H1 (cell line): Measurements from ENCODE around the gene ITPK1. TPM values are rescaled to one million over a fixed set of nuclear protein-coding genes. Genes with fewer than 3 reads are reported as not detected.

Experiments used
- CTCF ChIA-PET: fragments of 300-600 bp; sonication (Branson Sonifier 250); formaldehyde crosslinking; loops from one replicate; lab custom pipeline; 2021; ENCODE audit not compliant: partially characterized antibody; lab: Charles Lee
- POLR2A ChIA-PET: fragments of 300-600 bp; sonication (Branson Sonifier 250); formaldehyde crosslinking; loops from one replicate; lab custom pipeline; 2021; ENCODE audit warnings: inconsistent platforms; ENCODE audit not compliant: partially characterized antibody; lab: Charles Lee
- DNase-seq, 2 experiments: peaks; one replicate each; pipeline versions ENCODE4 v3.0.0 to v3.0.0-alpha.2; 2010 to 2022; ENCODE audit warnings: low spot score in 2 of 2, low read depth in 1 of 2, mixed read lengths in 1 of 2
- FAIRE-seq: peaks from 2 replicates; lab custom pipeline; 2011; peaks lifted over from hg19 to GRCh38; lab: Jason Lieb, UNC
- H2AFZ ChIP-seq: 2 replicates; pipeline ENCODE4 v1.8.1; 2012; ENCODE audit warnings: low read length, inconsistent platforms
- H2AK5ac ChIP-seq: 2 replicates; pipeline ENCODE4 v1.6.1; 2013; ENCODE audit warnings: low read depth, low read length
- H2BK120ac ChIP-seq: replicated peaks from 2 replicates; pipeline ENCODE3; 2013; ENCODE audit warnings: low read depth, low read length, inconsistent platforms
- H2BK12ac ChIP-seq: 2 replicates; pipeline ENCODE4 v1.6.1; 2013; ENCODE audit warnings: low read depth, low read length
- H2BK15ac ChIP-seq: 2 replicates; pipeline ENCODE4 v1.6.1; 2013; ENCODE audit warnings: low read length
- H2BK20ac ChIP-seq: 2 replicates; pipeline ENCODE4 v1.6.1; 2013; ENCODE audit warnings: low read length
- H2BK5ac ChIP-seq: 2 replicates; pipeline ENCODE4 v1.6.1; 2013; ENCODE audit warnings: low read depth, low read length
- H3K14ac ChIP-seq: 2 replicates; pipeline ENCODE4 v1.6.1; 2013; ENCODE audit warnings: inconsistent platforms; ENCODE audit not compliant: insufficient read length
- H3K18ac ChIP-seq: 2 replicates; pipeline ENCODE4 v1.6.1; 2013; ENCODE audit warnings: low read length; ENCODE audit errors: extremely low read depth
- H3K23ac ChIP-seq: 2 replicates; pipeline ENCODE4 v1.6.1; 2013; ENCODE audit warnings: inconsistent platforms; ENCODE audit not compliant: insufficient read length
- H3K23me2 ChIP-seq: 2 replicates; pipeline ENCODE4 v1.6.1; 2013; ENCODE audit warnings: low read depth, low read length
- H3K27ac ChIP-seq: 2 replicates; pipeline ENCODE4 v1.6.1; 2011; ENCODE audit warnings: low read depth, low read length, inconsistent platforms
- H3K27me3 ChIP-seq, 4 experiments: replicated peaks in 1 of 4; 1 replicate in 1 of 4; 2 replicates in 3 of 4; pipeline versions ENCODE4 v1.6.1 to v1.8.1; 2011 to 2013; ENCODE audit warnings: low read length in 3 of 4, mild to moderate bottlenecking in 3 of 4, inconsistent platforms in 2 of 4, mixed read lengths in 2 of 4, moderate library complexity in 1 of 4; ENCODE audit not compliant: control insufficient read depth in 3 of 4, insufficient read depth in 3 of 4; ENCODE audit errors: extremely low read depth in 1 of 4
- H3K36me3 ChIP-seq, 4 experiments: 2 replicates each; pipeline versions ENCODE4 v1.6.1 to v1.8.1; 2011 to 2013; ENCODE audit warnings: mild to moderate bottlenecking in 4 of 4, low read length in 3 of 4, moderate library complexity in 2 of 4, control low read depth in 1 of 4, inconsistent platforms in 1 of 4; ENCODE audit not compliant: insufficient read depth in 4 of 4, control insufficient read depth in 2 of 4
- H3K4ac ChIP-seq: replicated peaks from 2 replicates; pipeline ENCODE3; 2013; ENCODE audit warnings: low read length, low read depth, mixed read lengths, inconsistent platforms; ENCODE audit not compliant: insufficient read length
- H3K4me1 ChIP-seq, 4 experiments: replicated peaks in 1 of 4; 1 replicate in 1 of 4; 2 replicates in 3 of 4; pipeline versions ENCODE4 v1.6.1 to v1.8.1; 2011 to 2013; ENCODE audit warnings: low read length in 3 of 4, inconsistent platforms in 2 of 4, mixed read lengths in 1 of 4; ENCODE audit not compliant: insufficient read depth in 4 of 4, control insufficient read depth in 3 of 4
- H3K4me2 ChIP-seq, 2 experiments: 2 replicates each; pipeline versions ENCODE4 v1.6.1 to v1.8.1; 2011 to 2013; ENCODE audit warnings: low read depth in 2 of 2, low read length in 2 of 2, control low read depth in 1 of 2, inconsistent platforms in 1 of 2, mild to moderate bottlenecking in 1 of 2; ENCODE audit not compliant: insufficient read depth in 1 of 2
- H3K4me3 ChIP-seq, 4 experiments: fragments of 200-600, 300-600 bp in 1 of 4; sonication (generic), shearing (Covaris generic), sonication (Bioruptor Twin) in 1 of 4; 2 replicates each; pipeline versions ENCODE4 v1.5.1 to v1.8.1; 2011 to 2016; ENCODE audit warnings: low read length in 4 of 4, low read depth in 3 of 4, control low read depth in 2 of 4, inconsistent platforms in 2 of 4, mild to moderate bottlenecking in 2 of 4, mixed read lengths in 1 of 4, moderate library complexity in 1 of 4; ENCODE audit not compliant: insufficient read depth in 2 of 4; ENCODE audit errors: extremely low read depth in 1 of 4
- H3K56ac ChIP-seq: replicated peaks from 2 replicates; pipeline ENCODE3; 2013; ENCODE audit warnings: low read depth, mild to moderate bottlenecking, mixed read lengths, low read length, inconsistent platforms; ENCODE audit not compliant: insufficient read length
- H3K79me1 ChIP-seq: 2 replicates; pipeline ENCODE4 v1.6.1; 2013; ENCODE audit warnings: low read depth, low read length, control low read depth
- H3K79me2 ChIP-seq, 2 experiments: 2 replicates each; pipeline versions ENCODE4 v1.6.1 to v1.8.1; 2012 to 2013; ENCODE audit warnings: low read length in 2 of 2, mild to moderate bottlenecking in 2 of 2, inconsistent platforms in 1 of 2; ENCODE audit not compliant: insufficient read depth in 2 of 2, control insufficient read depth in 1 of 2
- H3K9ac ChIP-seq, 4 experiments: replicated peaks in 1 of 4; 1 replicate in 1 of 4; 2 replicates in 3 of 4; pipeline versions ENCODE4 v1.6.1 to v1.8.1; 2011 to 2013; ENCODE audit warnings: low read depth in 3 of 4, low read length in 3 of 4, control low read depth in 2 of 4, mild to moderate bottlenecking in 2 of 4, moderate library complexity in 2 of 4, inconsistent platforms in 1 of 4; ENCODE audit errors: extremely low read depth in 1 of 4
- H3K9me3 ChIP-seq, 2 experiments: 2 replicates each; pipeline versions ENCODE4 v1.6.1 to v1.8.1; 2012 to 2013; ENCODE audit warnings: mild to moderate bottlenecking in 2 of 2, moderate library complexity in 2 of 2, control low read depth in 1 of 2, inconsistent platforms in 1 of 2, low read depth in 1 of 2, low read length in 1 of 2, mixed read lengths in 1 of 2; ENCODE audit not compliant: insufficient read depth in 2 of 2
- H4K20me1 ChIP-seq, 2 experiments: replicated peaks in 1 of 2; 2 replicates each; pipeline versions ENCODE3 to v1.8.1; 2011 to 2013; ENCODE audit warnings: inconsistent platforms in 2 of 2, low read length in 2 of 2, mild to moderate bottlenecking in 1 of 2; ENCODE audit not compliant: insufficient read depth in 2 of 2, control insufficient read depth in 1 of 2
- H4K5ac ChIP-seq: 2 replicates; pipeline ENCODE4 v1.6.1; 2013; ENCODE audit warnings: low read length, low read depth, mixed read lengths, inconsistent platforms; ENCODE audit not compliant: insufficient read length
- H4K8ac ChIP-seq: 2 replicates; pipeline ENCODE4 v1.8.0; 2013; ENCODE audit warnings: mild to moderate bottlenecking, moderate library complexity, low read length, inconsistent platforms; ENCODE audit not compliant: insufficient read depth; ENCODE audit errors: extremely low read depth
- H4K91ac ChIP-seq: replicated peaks from 2 replicates; pipeline ENCODE3; 2013; ENCODE audit warnings: low read length, mixed read lengths, inconsistent platforms; ENCODE audit not compliant: insufficient read length
- BRCA1 ChIP-seq: IDR thresholded peaks from 2 replicates; pipeline ENCODE4 v1.6.1; 2012; ENCODE audit warnings: low read depth, low read length, improper control_type of control experiment
- CTBP2 ChIP-seq: IDR thresholded peaks from 2 replicates; pipeline ENCODE4 v1.7.0; 2011; ENCODE audit warnings: borderline replicate concordance, mild to moderate bottlenecking, moderate library complexity, mixed read lengths, low read length; ENCODE audit not compliant: insufficient read depth, insufficient read length
- EP300 ChIP-seq, 2 experiments: IDR thresholded peaks; 1 replicate in 1 of 2; 2 replicates in 1 of 2; pipeline ENCODE4 v1.6.1; 2011 to 2012; ENCODE audit warnings: low read depth in 2 of 2, low read length in 2 of 2, mild to moderate bottlenecking in 2 of 2, borderline replicate concordance in 1 of 2, inconsistent platforms in 1 of 2, moderate library complexity in 1 of 2
- GABPA ChIP-seq: IDR thresholded peaks from 2 replicates; pipeline ENCODE4 v1.6.1; 2011; ENCODE audit warnings: mild to moderate bottlenecking, low read length, moderate library complexity, borderline replicate concordance; ENCODE audit not compliant: insufficient read depth
- GTF2F1 ChIP-seq: IDR thresholded peaks from 2 replicates; pipeline ENCODE4 v1.6.1; 2012; ENCODE audit warnings: low read depth, low read length, improper control_type of control experiment, borderline replicate concordance
- HDAC2 ChIP-seq, 2 experiments: fragments of 300-600 bp in 1 of 2; sonication (generic) in 1 of 2; IDR thresholded peaks; 2 replicates each; pipeline ENCODE4 v1.6.1; 2011 to 2012; ENCODE audit warnings: low read depth in 2 of 2, low read length in 2 of 2, mild to moderate bottlenecking in 2 of 2, moderate library complexity in 2 of 2, borderline replicate concordance in 1 of 2, inconsistent platforms in 1 of 2
- HDAC6 ChIP-seq: IDR thresholded peaks from one replicate; pipeline ENCODE4 v1.7.1; 2012; ENCODE audit warnings: low read depth, mild to moderate bottlenecking, inconsistent platforms, low read length, moderate library complexity
- JUND ChIP-seq: IDR thresholded peaks from 2 replicates; pipeline ENCODE4 v1.6.1; 2011; ENCODE audit warnings: mild to moderate bottlenecking, improper control_type of control experiment, low read length
- KDM4A ChIP-seq: IDR thresholded peaks from one replicate; pipeline ENCODE4 v1.7.1; 2012; ENCODE audit warnings: low read depth, mild to moderate bottlenecking, moderate library complexity, low read length, inconsistent platforms; ENCODE audit not compliant: severe bottlenecking
- POLR2AphosphoS5 ChIP-seq: IDR thresholded peaks from 2 replicates; pipeline ENCODE4 v1.6.1; 2011; ENCODE audit warnings: low read depth, low read length
- RBBP5 ChIP-seq: IDR thresholded peaks from 2 replicates; pipeline ENCODE4 v1.7.1; 2012; ENCODE audit warnings: low read depth, mild to moderate bottlenecking, inconsistent platforms, low read length, moderate library complexity, borderline replicate concordance
- TBP ChIP-seq: IDR thresholded peaks from 2 replicates; pipeline ENCODE4 v1.6.1; 2011; ENCODE audit warnings: low read depth, low read length, improper control_type of control experiment
- WGBS, 2 experiments: shearing (Covaris generic) in 1 of 2; methylation state at CpG; one replicate each; pipeline versions ENCODE4 v1.1.6 to v1.1.7; 2013 to 2015; ENCODE audit warnings: low lambda C conversion rate in 2 of 2, mixed read lengths in 2 of 2, inconsistent platforms in 1 of 2, low coverage in 1 of 2, missing lambda C conversion rate in 1 of 2; ENCODE audit not compliant: insufficient replicate concordance in 2 of 2, insufficient coverage in 1 of 2, insufficient read length in 1 of 2; ENCODE audit errors: extremely low coverage in 1 of 2, missing lambda C conversion rate in 1 of 2; 5-methylcytosine and 5-hydroxymethylcytosine counted together
- polyA plus RNA-seq, 7 experiments: library from polyadenylated mRNA; depleted of rRNA in 3 of 7; stranded (reverse) in 5 of 7; unstranded in 2 of 7; fragments of >200 nt in 5 of 7; fragments of 200-250 nt in 2 of 7; gene quantifications; 1 replicate in 5 of 7; 2 replicates in 1 of 7; 4 replicates in 1 of 7; pipeline versions ENCODE4 v1.2.1 to v1.2.3, GENCODE V29; 2011 to 2013; ENCODE audit warnings: missing spikeins in 2 of 7, mixed read lengths in 2 of 7
- total RNA-seq: library from RNA; stranded (reverse); fragmentation: NEBNext Ultra II Directional; extraction: Animal tissue kit (Norgen Biotek cat#: 25700); gene quantifications from 2 replicates; pipeline ENCODE4 v1.2.1, GENCODE V29; 2021

Gene ITPK1
- total and polyA plus RNA-seq, 2 of the 8 experiments (the other 6 are each of a cell fraction or from before 2014, with no cell fraction given), result 108 to 143 TPM

- Histone ChIP-seq H3K36me3 (no peaks in the 10 kb centered on the region), H4K91ac (no peak overlapping the region), H2BK12ac (no peak overlapping the region), H3K27me3 (peaks cover 0 to 12% (median 9%) of the 10 kb centered on the region in 4 experiments; a peak in 5 of 7 replicates), H4K5ac (no peak overlapping the region), H3K23me2 (no peaks in the 10 kb centered on the region), H3K56ac (no peak overlapping the region), H2BK120ac (no peak overlapping the region), H3K79me1 (no peaks in the 10 kb centered on the region), H2BK20ac (no peak overlapping the region), H2AK5ac (no peak overlapping the region), H4K8ac (no peak overlapping the region), H4K20me1 (no peaks in the 10 kb centered on the region), H3K27ac (no peak overlapping the region), H3K9me3 (0 out of 4 replicates have a peak, but pooled peaks cover 0 to 4% of the 10 kb centered on the region in 2 experiments)
- no peak for DNase-seq
- 90% methylated on average over 3 of the region's 6 CpGs; no CpG with 5 or more reads in 1 of the 2 experiments for WGBS, 2 experiments
- CTCF ChIA-PET, result interaction anchor here (0.6 to 2.0 kb wide), 4 partner anchors 15 to 108 kb away, joined by 3 to 4 read pairs (median 3); no protein-coding TSS in a partner anchor
- POLR2A ChIA-PET, result no interaction called here
- no peak for FAIRE-seq
- TF ChIP-seq BRCA1 (no peak), HDAC6 (no peak), GTF2F1 (no peak), TBP (no peak), GABPA (no peak), RBBP5 (no peak), POLR2AphosphoS5 (no peak), KDM4A (no peak), EP300 (IDR thresholded peaks at IDR 0.05; ENCODE audit: borderline replicate concordance in 1 of 2, low read depth in 2 of 2, low read length in 2 of 2) (no peak), HDAC2 (IDR thresholded peaks at IDR 0.05; ENCODE audit: borderline replicate concordance in 1 of 2, low read depth in 2 of 2, low read length in 2 of 2) (no peak), CTBP2 (no peak), JUND (no peak)
- TF ChIP-seq, all 59 proteins: peak for 0
- Histone ChIP-seq H3K79me2 (no peaks in the 10 kb centered on the region), H3K4me3 (no peak overlapping the region), H3K4me1 (no peaks in the 10 kb centered on the region; a peak in 1 of 7 replicates), H3K4ac (no peak overlapping the region), H3K4me2 (no peak overlapping the region), H3K18ac (no peak overlapping the region), H2BK5ac (no peak overlapping the region), H3K23ac (no peak overlapping the region), H3K14ac (no peak overlapping the region), H3K9ac (no peak overlapping the region), H2BK15ac (no peak overlapping the region), H2AFZ (no peak overlapping the region)
Measured at GRCh38 chr14:92906420-92906819, 209.3 kb downstream of the ITPK1 start.
